K562 (cell line): ENCODE results near the gene HAUS7. TPM values are rescaled to one million over a fixed set of nuclear protein-coding genes. Genes with fewer than 3 reads are reported as not detected.

Experiments used
- ATAC-seq: fragments of 200-7000 bp; cut with Tn5 transposase; 3 replicates; pipeline ENCODE4 v1.9.1; 2020; ENCODE audit warnings: moderate library complexity
- BruUV-seq: library from RNA; stranded (reverse); fragments of 400-500 nt; replicated peaks from 2 replicates; lab custom pipeline; 2021; lab: Mats Ljungman, UMichigan
- CTCF ChIA-PET: fragments of 300-600 bp; formaldehyde crosslinking; extraction: SDS; loops from one replicate; lab custom pipeline; 2021; ENCODE audit warnings: low intra/inter-chr PET ratio; lab: Yijun Ruan, JAX
- POLR2A ChIA-PET: fragments of 300-600, 350-650 bp; sonication (Branson Sonifier 250); formaldehyde crosslinking; extraction: SDS; loops from one replicate; lab custom pipeline; 2021; ENCODE audit warnings: antibody characterized with exemption, inconsistent platforms; lab: Yijun Ruan, JAX
- DNase-seq, 4 experiments: peaks; one replicate each; pipeline versions ENCODE4 v3.0.0 to v3.0.0-alpha.2; 2011 to 2018; ENCODE audit warnings: low spot score in 3 of 4, mixed read lengths in 3 of 4; ENCODE audit errors: extremely low read depth in 1 of 4
- FAIRE-seq: peaks from 2 replicates; lab custom pipeline; 2011; peaks lifted over from hg19 to GRCh38; lab: Jason Lieb, UNC
- H2AFZ ChIP-seq: 2 replicates; pipeline ENCODE4 v1.6.0; 2011; ENCODE audit warnings: low read depth, low read length, control low read depth, inconsistent platforms
- H3K27ac ChIP-seq: fragments of 200-600 bp; 3 replicates; pipeline ENCODE4 v1.8.0; 2011; ENCODE audit warnings: low read depth, mild to moderate bottlenecking, control low read depth, inconsistent platforms, low read length, moderate library complexity, mixed read lengths; ENCODE audit errors: extremely low read depth
- H3K27me3 ChIP-seq, 2 experiments: fragments of 300-600 bp in 1 of 2; 2 replicates in 1 of 2; 3 replicates in 1 of 2; pipeline versions ENCODE4 v1.6.0 to v1.8.0; 2011; ENCODE audit warnings: inconsistent platforms in 2 of 2, low read length in 2 of 2, mild to moderate bottlenecking in 1 of 2, mixed read lengths in 1 of 2, moderate library complexity in 1 of 2; ENCODE audit not compliant: control insufficient read depth in 2 of 2, insufficient read depth in 2 of 2
- H3K36me3 ChIP-seq: fragments of 300-600 bp; 3 replicates; pipeline ENCODE4 v1.8.0; 2011; ENCODE audit warnings: mild to moderate bottlenecking, low read length, inconsistent platforms; ENCODE audit not compliant: control insufficient read depth, insufficient read depth
- H3K4me1 ChIP-seq, 2 experiments: fragments of 200-600 bp in 1 of 2; replicated peaks in 1 of 2; 2 replicates in 1 of 2; 3 replicates in 1 of 2; pipeline versions ENCODE4 v1.5.1 to v1.8.0; 2011; ENCODE audit warnings: inconsistent platforms in 2 of 2, low read length in 2 of 2, mild to moderate bottlenecking in 1 of 2, mixed read lengths in 1 of 2, moderate library complexity in 1 of 2; ENCODE audit not compliant: control insufficient read depth in 2 of 2, insufficient read depth in 2 of 2
- H3K4me2 ChIP-seq: 2 replicates; pipeline ENCODE4 v1.6.1; 2011; ENCODE audit warnings: low read length, control low read depth, inconsistent platforms, mixed read lengths; ENCODE audit not compliant: insufficient read depth
- H3K4me3 ChIP-seq: fragments of 200-600 bp; sonication (generic), shearing (Covaris generic); 2 replicates; pipeline ENCODE4 v1.5.1; 2016; ENCODE audit warnings: control low read depth, inconsistent platforms
- H3K79me2 ChIP-seq: fragments of 200-600 bp; 3 replicates; pipeline ENCODE4 v1.8.0; 2011; ENCODE audit warnings: low read length, inconsistent platforms; ENCODE audit not compliant: control insufficient read depth, insufficient read depth
- H3K9ac ChIP-seq, 2 experiments: 2 replicates each; pipeline versions ENCODE4 v1.6.0 to v1.6.1; 2011; ENCODE audit warnings: low read depth in 2 of 2, low read length in 2 of 2, control low read depth in 1 of 2, inconsistent platforms in 1 of 2, mild to moderate bottlenecking in 1 of 2, mixed read lengths in 1 of 2; ENCODE audit not compliant: insufficient read depth in 1 of 2
- H3K9me1 ChIP-seq: one replicate; pipeline ENCODE4 v1.6.0; 2011; ENCODE audit warnings: inconsistent platforms, mild to moderate bottlenecking, low read length, moderate library complexity; ENCODE audit not compliant: control insufficient read depth, insufficient read depth
- H3K9me3 ChIP-seq: replicated peaks from 2 replicates; pipeline ENCODE4 v1.5.1; 2011; ENCODE audit warnings: low read depth, low read length, inconsistent platforms; ENCODE audit not compliant: control insufficient read depth, insufficient read depth
- H4K20me1 ChIP-seq: replicated peaks from 2 replicates; pipeline ENCODE4 v1.6.1; 2011; ENCODE audit warnings: low read length, inconsistent platforms, mixed read lengths; ENCODE audit not compliant: control insufficient read depth, insufficient read depth
- ATF3 ChIP-seq, 2 experiments: fragments of 450-650 bp in 1 of 2; sonication (generic) in 1 of 2; formaldehyde crosslinking in 1 of 2; IDR thresholded peaks in 1 of 2; conservative IDR thresholded peaks in 1 of 2; 2 replicates each; pipeline versions ENCODE4 v1.6.1 to v1.8.1; 2016 to 2023; ENCODE audit warnings: mild to moderate bottlenecking in 2 of 2, moderate library complexity in 2 of 2, inconsistent platforms in 1 of 2, missing genetic modification reagents in 1 of 2
- DPF2 ChIP-seq: fragments of 450-650 bp; IDR thresholded peaks from 2 replicates; pipeline ENCODE4 v1.6.1; 2016
- EHMT2 ChIP-seq: fragments of 450-650 bp; IDR thresholded peaks from 2 replicates; pipeline ENCODE4 v1.6.1; 2018; ENCODE audit warnings: antibody characterized with exemption
- EWSR1 ChIP-seq: fragments of 450-650 bp; IDR thresholded peaks from 2 replicates; pipeline ENCODE4 v1.6.1; 2018; ENCODE audit warnings: borderline replicate concordance, mild to moderate bottlenecking, low read depth, moderate library complexity; ENCODE audit not compliant: partially characterized antibody
- L3MBTL2 ChIP-seq: fragments of 450-650 bp; IDR thresholded peaks from 2 replicates; pipeline ENCODE4 v1.6.1; 2016; ENCODE audit warnings: mild to moderate bottlenecking, moderate library complexity
- MAZ ChIP-seq, 2 experiments: fragments of 450-650 bp in 1 of 2; sonication (generic) in 1 of 2; formaldehyde crosslinking; IDR thresholded peaks in 1 of 2; conservative IDR thresholded peaks in 1 of 2; 2 replicates each; pipeline versions ENCODE4 v1.4.0 to v1.5.0; 2020; ENCODE audit warnings: mild to moderate bottlenecking in 1 of 2, missing genetic modification reagents in 1 of 2
- MXI1 ChIP-seq: IDR thresholded peaks from 2 replicates; pipeline ENCODE4 v1.6.1; 2011; ENCODE audit warnings: low read depth, mild to moderate bottlenecking, improper control_type of control experiment, low read length
- NR3C1 ChIP-seq: sonication (generic); formaldehyde crosslinking; IDR thresholded peaks from 2 replicates; pipeline ENCODE4 v1.8.1; 2022; ENCODE audit warnings: missing genetic modification reagents
- RUNX1 ChIP-seq: sonication (generic); IDR thresholded peaks from 2 replicates; pipeline ENCODE4 v1.6.1; 2016; ENCODE audit warnings: antibody characterized with exemption, low read depth
- ZZZ3 ChIP-seq: fragments of 450-650 bp; IDR thresholded peaks from 2 replicates; pipeline ENCODE4 v1.6.1; 2016; ENCODE audit warnings: antibody characterized with exemption, mild to moderate bottlenecking, moderate library complexity
- whole genome bisulfite sequencing: fragments of 100-300 bp; shearing (Covaris generic); methylation state at CpG from one replicate; pipeline ENCODE4 v1.1.6; 2016; ENCODE audit warnings: low coverage, mixed read lengths; ENCODE audit not compliant: insufficient coverage; ENCODE audit errors: missing lambda C conversion rate; 5-methylcytosine and 5-hydroxymethylcytosine counted together
- in situ Hi-C: fragments of 300-500 bp; cut with MboI; formaldehyde crosslinking; loops from 4 replicates; pipeline ENCODE4 v1.15.0; 2018; ENCODE audit warnings: inconsistent platforms, mixed read lengths
- intact Hi-C: fragments of 100-400 bp; cut with micrococcal nuclease; formaldehyde crosslinking; loops from 2 replicates; pipeline ENCODE4 v1.14.2; 2022
- polyA plus RNA-seq, 8 experiments: library from polyadenylated mRNA; depleted of rRNA in 4 of 8; stranded (reverse) in 5 of 8; unstranded in 3 of 8; fragments of >200 nt; fragmentation: Nextera tagmentation in 2 of 8; fragmentation: Illumina TruSeq in 1 of 8; extraction: Ambion mirVana in 2 of 8; extraction: Trizol in 1 of 8; gene quantifications; 2 replicates each; pipeline versions ENCODE4 v1.2.1 to v1.2.3, GENCODE V29; 2011 to 2014; ENCODE audit warnings: inconsistent platforms in 1 of 8, missing spikeins in 1 of 8
- total RNA-seq, 7 experiments: library from RNA; depleted of rRNA in 6 of 7; stranded (reverse); fragments of >200 nt in 6 of 7; fragmentation: Illumina TruSeq in 2 of 7; extraction: Trizol in 2 of 7; gene quantifications; 2 replicates each; pipeline versions ENCODE4 v1.2.1 to v1.2.3, GENCODE V29; 2011 to 2021; ENCODE audit warnings: low replicate concordance in 1 of 7
- TF ChIP-seq, protein P1 (sequence below), 3 experiments: fragments of 200-800 bp in 1 of 3; fragments of 250-450 bp in 1 of 3; fragments of 450-650 bp in 1 of 3; sonication (Bioruptor Pico) in 1 of 3; sonication (Bioruptor generic) in 1 of 3; formaldehyde crosslinking in 1 of 3; IDR thresholded peaks; 2 replicates each; pipeline versions ENCODE4 v1.6.1 to v1.8.0; 2016 to 2022; ENCODE audit warnings: mild to moderate bottlenecking in 2 of 3, missing genetic modification characterization in 2 of 3, missing compliant biosample characterization in 1 of 3, moderate library complexity in 1 of 3
- TF ChIP-seq, protein P2 (sequence below), 3 experiments: IDR thresholded peaks in 2 of 3; conservative IDR thresholded peaks in 1 of 3; 2 replicates each; pipeline ENCODE4 v1.5.1; 2011 to 2012; ENCODE audit warnings: low read length in 3 of 3, mild to moderate bottlenecking in 3 of 3, control low read depth in 2 of 3, improper control_type of control experiment in 1 of 3, inconsistent platforms in 1 of 3, low read depth in 1 of 3, mixed read lengths in 1 of 3, moderate library complexity in 1 of 3; ENCODE audit not compliant: insufficient read depth in 2 of 3

The HAUS7 gene
- total and polyA plus RNA-seq, 9 of the 15 experiments (the other 6 are each of a cell fraction or from before 2014, with no cell fraction given), result 10.0 to 94.9 (median 48.8) TPM

DNA sequence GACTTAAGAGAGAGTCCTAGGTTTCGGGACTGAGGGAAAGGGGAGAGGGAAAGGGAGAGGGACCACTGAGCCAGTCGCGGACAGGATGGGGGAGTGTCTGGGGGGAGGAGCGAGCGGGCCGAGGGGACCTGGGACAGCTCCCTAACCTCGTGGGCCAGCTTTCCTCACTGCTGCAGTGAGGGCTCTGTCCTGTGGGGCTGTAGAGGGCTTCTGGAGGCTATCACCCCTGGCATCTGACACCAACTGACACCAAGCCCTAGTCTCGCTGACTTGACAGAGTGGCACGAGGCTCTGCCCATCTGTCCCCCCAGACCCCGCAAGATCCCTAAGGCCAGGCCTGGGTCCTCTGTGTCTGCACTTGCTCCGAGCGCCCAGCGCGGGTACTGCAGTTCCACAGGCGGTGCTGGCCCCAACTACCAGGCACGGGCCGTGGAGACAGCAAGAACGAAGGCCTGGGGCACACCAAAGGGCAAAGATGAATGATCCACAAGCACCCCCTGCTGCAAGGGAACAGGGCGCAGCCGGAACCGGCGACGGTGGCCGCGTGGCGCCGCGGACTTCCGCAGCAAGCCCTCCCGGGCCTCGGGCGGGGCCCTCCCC, 465 bp downstream of the HAUS7 start:
- 0% methylated on average over 14 of the region's 32 CpGs for WGBS
- no peaks in the 10 kb centered on the region for H3K9me3 ChIP-seq
- H3K27ac ChIP-seq, result peak overlapping the region; percentile 77
- H2AFZ ChIP-seq, result peak overlapping the region; percentile 80
- peaks cover 36% of the 10 kb centered on the region; the same call in 2 of the 3 replicates for H3K36me3 ChIP-seq
- H3K9ac ChIP-seq, result peak overlapping the region; percentile 83 to 97
- peaks cover under 1 to 48% of the 10 kb centered on the region in 2 experiments; a peak in 3 of 5 replicates for H3K4me1 ChIP-seq
- H3K9me1 ChIP-seq, result no peaks in the 10 kb centered on the region
- ATAC-seq (peak; percentile 69), DNase-seq (peak; percentile 44 to 68 (median 62)), FAIRE-seq (peak; percentile 15)
- intact Hi-C loops (loop anchor here (5.0 kb wide), 1 partner anchor 37 kb away; no protein-coding TSS in a partner anchor), in situ Hi-C loops (no loop called here)
- H3K79me2 ChIP-seq, result peaks cover 29% of the 10 kb centered on the region
- H3K4me3 ChIP-seq, result peak overlapping the region; percentile 92
- POLR2A ChIA-PET, result interaction anchor here (1.1 kb wide), 1 partner anchor 31 kb away, joined by 3 read pairs; no protein-coding TSS in a partner anchor
- no peaks in the 10 kb centered on the region for H4K20me1 ChIP-seq
- BruUV-seq, result no TSS peak
- peak overlapping the region; percentile 89 for H3K4me2 ChIP-seq
- no peaks in the 10 kb centered on the region for H3K27me3 ChIP-seq
- CTCF ChIA-PET, result interaction anchor here (1.7 kb wide), 1 partner anchor 37 kb away, joined by 9 read pairs; no protein-coding TSS in a partner anchor
- TF ChIP-seq EWSR1, result no peak
- TF ChIP-seq, protein P1, sequence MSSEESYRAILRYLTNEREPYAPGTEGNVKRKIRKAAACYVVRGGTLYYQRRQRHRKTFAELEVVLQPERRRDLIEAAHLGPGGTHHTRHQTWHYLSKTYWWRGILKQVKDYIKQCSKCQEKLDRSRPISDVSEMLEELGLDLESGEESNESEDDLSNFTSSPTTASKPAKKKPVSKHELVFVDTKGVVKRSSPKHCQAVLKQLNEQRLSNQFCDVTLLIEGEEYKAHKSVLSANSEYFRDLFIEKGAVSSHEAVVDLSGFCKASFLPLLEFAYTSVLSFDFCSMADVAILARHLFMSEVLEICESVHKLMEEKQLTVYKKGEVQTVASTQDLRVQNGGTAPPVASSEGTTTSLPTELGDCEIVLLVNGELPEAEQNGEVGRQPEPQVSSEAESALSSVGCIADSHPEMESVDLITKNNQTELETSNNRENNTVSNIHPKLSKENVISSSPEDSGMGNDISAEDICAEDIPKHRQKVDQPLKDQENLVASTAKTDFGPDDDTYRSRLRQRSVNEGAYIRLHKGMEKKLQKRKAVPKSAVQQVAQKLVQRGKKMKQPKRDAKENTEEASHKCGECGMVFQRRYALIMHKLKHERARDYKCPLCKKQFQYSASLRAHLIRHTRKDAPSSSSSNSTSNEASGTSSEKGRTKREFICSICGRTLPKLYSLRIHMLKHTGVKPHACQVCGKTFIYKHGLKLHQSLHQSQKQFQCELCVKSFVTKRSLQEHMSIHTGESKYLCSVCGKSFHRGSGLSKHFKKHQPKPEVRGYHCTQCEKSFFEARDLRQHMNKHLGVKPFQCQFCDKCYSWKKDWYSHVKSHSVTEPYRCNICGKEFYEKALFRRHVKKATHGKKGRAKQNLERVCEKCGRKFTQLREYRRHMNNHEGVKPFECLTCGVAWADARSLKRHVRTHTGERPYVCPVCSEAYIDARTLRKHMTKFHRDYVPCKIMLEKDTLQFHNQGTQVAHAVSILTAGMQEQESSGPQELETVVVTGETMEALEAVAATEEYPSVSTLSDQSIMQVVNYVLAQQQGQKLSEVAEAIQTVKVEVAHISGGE (CRISPR knock-in tag; IDR thresholded peaks at IDR 0.05), result peak in 1 of 3 experiments; percentile 58; a peak in 1 of 6 replicates
- TF ChIP-seq, protein P2, sequence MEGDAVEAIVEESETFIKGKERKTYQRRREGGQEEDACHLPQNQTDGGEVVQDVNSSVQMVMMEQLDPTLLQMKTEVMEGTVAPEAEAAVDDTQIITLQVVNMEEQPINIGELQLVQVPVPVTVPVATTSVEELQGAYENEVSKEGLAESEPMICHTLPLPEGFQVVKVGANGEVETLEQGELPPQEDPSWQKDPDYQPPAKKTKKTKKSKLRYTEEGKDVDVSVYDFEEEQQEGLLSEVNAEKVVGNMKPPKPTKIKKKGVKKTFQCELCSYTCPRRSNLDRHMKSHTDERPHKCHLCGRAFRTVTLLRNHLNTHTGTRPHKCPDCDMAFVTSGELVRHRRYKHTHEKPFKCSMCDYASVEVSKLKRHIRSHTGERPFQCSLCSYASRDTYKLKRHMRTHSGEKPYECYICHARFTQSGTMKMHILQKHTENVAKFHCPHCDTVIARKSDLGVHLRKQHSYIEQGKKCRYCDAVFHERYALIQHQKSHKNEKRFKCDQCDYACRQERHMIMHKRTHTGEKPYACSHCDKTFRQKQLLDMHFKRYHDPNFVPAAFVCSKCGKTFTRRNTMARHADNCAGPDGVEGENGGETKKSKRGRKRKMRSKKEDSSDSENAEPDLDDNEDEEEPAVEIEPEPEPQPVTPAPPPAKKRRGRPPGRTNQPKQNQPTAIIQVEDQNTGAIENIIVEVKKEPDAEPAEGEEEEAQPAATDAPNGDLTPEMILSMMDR (IDR thresholded peaks at IDR 0.05 in 2 of 3, conservative IDR thresholded peaks at IDR 0.05 in 1 of 3; ENCODE audit: insufficient read depth in 2 of 3, low read depth in 1 of 3, low read length in 3 of 3), result 0 out of 6 replicates have a peak, but pooled peaks of 1 of the 3 experiments have one; percentile 25
- 0 out of 2 replicates have a peak, but pooled peaks have one; percentile 31 for TF ChIP-seq NR3C1 (CRISPR knock-in tag)
- peak; percentile 77; the same call in 1 of the 2 replicates for TF ChIP-seq EHMT2
- TF ChIP-seq DPF2, result no peak
- TF ChIP-seq MXI1, result 0 out of 2 replicates have a peak, but pooled peaks have one; percentile 48
- no peak for TF ChIP-seq ZZZ3
- no peak for TF ChIP-seq RUNX1
- TF ChIP-seq ATF3 (IDR thresholded peaks at IDR 0.05), result no peak
- 0 out of 2 replicates have a peak, but pooled peaks have one; percentile 46 for TF ChIP-seq ATF3 (CRISPR knock-in tag; conservative IDR thresholded peaks at IDR 0.05)
- peak; percentile 63 for TF ChIP-seq L3MBTL2
- peak in 1 of 2 experiments; percentile 53; a peak in 1 of 4 replicates for TF ChIP-seq MAZ (CRISPR knock-in tag; conservative IDR thresholded peaks at IDR 0.05 in 1 of 2, IDR thresholded peaks at IDR 0.05 in 1 of 2)
